Measurements from ENCODE around the gene TUT4. TPM values are rescaled to one million over a fixed set of nuclear protein-coding genes. Genes with fewer than 3 reads are reported as not detected.

TUT4 gene
- total and polyA plus RNA-seq, 2 donors (not counting 3 experiments of a cell fraction or from before 2014, with no cell fraction given), result 24.7 to 41.2 TPM

DNA sequence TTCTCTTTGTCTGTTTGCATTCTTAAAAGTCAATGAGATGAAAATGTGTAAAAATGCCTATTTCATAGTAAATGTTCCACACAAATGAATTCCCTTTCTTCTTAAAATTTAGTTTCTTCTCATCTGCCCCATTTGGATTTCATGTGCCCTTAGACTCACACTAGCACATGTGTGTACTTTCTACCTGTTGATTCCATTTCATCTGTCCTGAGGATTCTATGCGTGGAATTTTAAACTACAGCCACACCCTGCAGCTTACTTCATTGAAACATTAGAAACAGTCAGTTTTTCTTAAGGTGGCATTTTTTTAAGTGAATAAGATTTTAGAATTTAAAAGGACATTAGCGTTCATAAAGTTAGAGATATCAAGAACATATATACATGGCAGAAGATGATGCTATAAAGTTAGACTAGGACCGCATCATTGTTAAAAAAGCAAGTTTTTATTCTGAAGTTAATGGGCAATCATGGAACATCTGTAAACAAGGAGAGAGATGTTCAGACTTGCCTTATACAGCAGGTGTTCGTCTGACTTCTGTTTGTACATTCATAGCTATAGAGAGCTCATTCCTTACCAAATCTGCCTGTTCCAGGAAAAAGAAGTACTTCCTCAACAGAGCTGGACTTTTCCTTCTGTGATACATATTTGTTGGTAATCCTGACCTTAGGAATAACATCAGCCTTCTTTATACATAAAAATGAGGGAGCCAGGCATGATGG is 3.9 kb upstream of the TUT4 start:
- H3K79me2 ChIP-seq (ENCODE audit: control insufficient read depth, insufficient read depth, low read length), result peaks cover 8% of the 10 kb centered on the region
- BruUV-seq (replicated peaks), result no TSS peak
- no peak overlapping the region for H3K4me2 ChIP-seq (ENCODE audit: insufficient read depth, low read length)
- intact Hi-C loops (cut with micrococcal nuclease), result no loop called here
- H3K9me3 ChIP-seq (replicated peaks; ENCODE audit: control insufficient read depth, insufficient read depth, low read length), result no peaks in the 10 kb centered on the region
- no peak overlapping the region for H2AFZ ChIP-seq (ENCODE audit: low read depth, low read length)
- CTCF ChIA-PET, result interaction anchor here (0.9 to 1.6 kb wide), 2 partner anchors 12 to 14 kb away, joined by 4 read pairs; no protein-coding TSS in a partner anchor
- dilution Hi-C loops (cut with MboI; ENCODE audit: extremely low pct_ligation_motif_present, low sequenced_read_pairs), result no loop called here
- POLR2A ChIA-PET, result no interaction called here
- DNase-seq (ENCODE audit: low read depth, low spot score) (no peak), FAIRE-seq (no peak)
- no peak overlapping the region for H3K27ac ChIP-seq (ENCODE audit: insufficient read depth, low read depth, low read length)
- no peak overlapping the region for H3K9ac ChIP-seq (replicated peaks; ENCODE audit: extremely low read depth, insufficient read depth, low read length)
- H3K4me1 ChIP-seq (ENCODE audit: control insufficient read depth, extremely low read depth, insufficient read depth, low read length), result peaks cover 7% of the 10 kb centered on the region
- no peaks in the 10 kb centered on the region for H3K27me3 ChIP-seq (ENCODE audit: control insufficient read depth in 2 of 2, insufficient read depth in 2 of 2, low read length in 2 of 2)
- H4K20me1 ChIP-seq (replicated peaks; ENCODE audit: control insufficient read depth, extremely low read depth, insufficient read depth, low read length), result no peaks in the 10 kb centered on the region
- H3K4me3 ChIP-seq (replicated peaks in 1 of 3; ENCODE audit: insufficient read depth in 1 of 3, low read depth in 1 of 3, low read length in 3 of 3), result no peak overlapping the region
- no peaks in the 10 kb centered on the region for H3K36me3 ChIP-seq (ENCODE audit: control insufficient read depth in 2 of 2, extremely low read depth in 1 of 2, insufficient read depth in 2 of 2, low read length in 2 of 2)
- TF ChIP-seq POLR2A (IDR thresholded peaks at IDR 0.05; ENCODE audit: low read depth, low read length) (no peak), EZH2 (IDR thresholded peaks at IDR 0.05; ENCODE audit: borderline replicate concordance, low read depth, low read length, severe bottlenecking) (no peak), POLR2AphosphoS5 (IDR thresholded peaks at IDR 0.05; ENCODE audit: insufficient read depth, low read depth, low read length) (no peak), MYC (IDR thresholded peaks at IDR 0.05; ENCODE audit: low read depth, low read length) (no peak), GATA2 (IDR thresholded peaks at IDR 0.05; ENCODE audit: insufficient read depth, insufficient read length, low read depth, low read length) (no peak), MAX (IDR thresholded peaks at IDR 0.05; ENCODE audit: insufficient read depth, insufficient read length) (no peak), FOS (IDR thresholded peaks at IDR 0.05; ENCODE audit: borderline replicate concordance, insufficient read depth, low read length) (no peak), JUN (IDR thresholded peaks at IDR 0.05; ENCODE audit: borderline replicate concordance, insufficient read depth, insufficient read length, low read depth) (no peak)
- TF ChIP-seq, protein P1, sequence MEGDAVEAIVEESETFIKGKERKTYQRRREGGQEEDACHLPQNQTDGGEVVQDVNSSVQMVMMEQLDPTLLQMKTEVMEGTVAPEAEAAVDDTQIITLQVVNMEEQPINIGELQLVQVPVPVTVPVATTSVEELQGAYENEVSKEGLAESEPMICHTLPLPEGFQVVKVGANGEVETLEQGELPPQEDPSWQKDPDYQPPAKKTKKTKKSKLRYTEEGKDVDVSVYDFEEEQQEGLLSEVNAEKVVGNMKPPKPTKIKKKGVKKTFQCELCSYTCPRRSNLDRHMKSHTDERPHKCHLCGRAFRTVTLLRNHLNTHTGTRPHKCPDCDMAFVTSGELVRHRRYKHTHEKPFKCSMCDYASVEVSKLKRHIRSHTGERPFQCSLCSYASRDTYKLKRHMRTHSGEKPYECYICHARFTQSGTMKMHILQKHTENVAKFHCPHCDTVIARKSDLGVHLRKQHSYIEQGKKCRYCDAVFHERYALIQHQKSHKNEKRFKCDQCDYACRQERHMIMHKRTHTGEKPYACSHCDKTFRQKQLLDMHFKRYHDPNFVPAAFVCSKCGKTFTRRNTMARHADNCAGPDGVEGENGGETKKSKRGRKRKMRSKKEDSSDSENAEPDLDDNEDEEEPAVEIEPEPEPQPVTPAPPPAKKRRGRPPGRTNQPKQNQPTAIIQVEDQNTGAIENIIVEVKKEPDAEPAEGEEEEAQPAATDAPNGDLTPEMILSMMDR (IDR thresholded peaks at IDR 0.05; ENCODE audit: extremely low read depth in 1 of 2, insufficient read depth in 1 of 2, low read depth in 1 of 2, low read length in 2 of 2), result no peak
- no peaks in the 10 kb centered on the region for H3K9me1 ChIP-seq (replicated peaks; ENCODE audit: control insufficient read depth, extremely low read depth, insufficient read depth, low read length)

Data from endothelial cell of umbilical vein (primary cell).